ENCODE results near the gene NEDD9.
A peak's percentile ranks its signal among the peaks of the same experiment; 100 is the strongest.

- TF ChIP-seq CTCF (IDR thresholded peaks at IDR 0.05) (no peak), POLR2A (IDR thresholded peaks at IDR 0.05) (peak in 1 of 2 donors; percentile 8)
These were observed 25.1 kb downstream of the NEDD9 start for GRCh38 chr6:11207199-11207968.

All from uterus (tissue), 2 donors.